SK-N-SH (cell line): ENCODE measurements around the gene AGBL5. TPM values are rescaled to one million over a fixed set of nuclear protein-coding genes. Genes with fewer than 3 reads are reported as not detected.

Experiments
- CTCF ChIA-PET: fragments of 300-600, 350-600 bp; formaldehyde crosslinking; extraction: SDS; loops from one replicate; lab custom pipeline; 2021; lab: Yijun Ruan, JAX
- POLR2A ChIA-PET: fragments of 350-600 bp; sonication (Branson Sonifier 250); formaldehyde crosslinking; extraction: SDS; loops from one replicate; lab custom pipeline; 2020; ENCODE audit warnings: antibody characterized with exemption, inconsistent platforms; lab: Yijun Ruan, JAX
- DNase-seq: peaks from one replicate; pipeline ENCODE4 v3.0.0; 2012
- H2AFZ ChIP-seq: fragments of 200-600 bp; sonication (generic); 2 replicates; pipeline ENCODE4 v1.8.1; 2016; ENCODE audit warnings: antibody characterized with exemption, mild to moderate bottlenecking, low read depth
- H3F3A ChIP-seq: fragments of 200-600 bp; sonication (generic); replicated peaks from 2 replicates; pipeline ENCODE3; 2016; ENCODE audit warnings: antibody characterized with exemption, mild to moderate bottlenecking; ENCODE audit not compliant: insufficient read depth
- H3K27ac ChIP-seq, 2 experiments: fragments of 200-500 bp in 1 of 2; fragments of 200-600 bp in 1 of 2; sonication (Bioruptor generic) in 1 of 2; sonication (generic), shearing (Covaris generic) in 1 of 2; 2 replicates each; pipeline versions ENCODE4 v1.5.1 to v1.6.1; 2014 to 2016; ENCODE audit warnings: low read depth in 2 of 2, inconsistent platforms in 1 of 2, low read length in 1 of 2, mild to moderate bottlenecking in 1 of 2, mixed read lengths in 1 of 2
- H3K27me3 ChIP-seq: fragments of 200-600 bp; sonication (generic), shearing (Covaris generic); 2 replicates; pipeline ENCODE4 v1.6.1; 2016; ENCODE audit warnings: mixed run types; ENCODE audit not compliant: insufficient read depth
- H3K36me3 ChIP-seq, 2 experiments: fragments of 200-500 bp in 1 of 2; fragments of 200-600 bp in 1 of 2; sonication (Bioruptor generic) in 1 of 2; sonication (generic) in 1 of 2; replicated peaks in 1 of 2; 2 replicates each; pipeline versions ENCODE3 to v1.5.1; 2014 to 2016; ENCODE audit warnings: low read length in 1 of 2, mild to moderate bottlenecking in 1 of 2; ENCODE audit not compliant: insufficient read depth in 2 of 2, control insufficient read depth in 1 of 2
- H3K4me1 ChIP-seq, 2 experiments: fragments of 200-500 bp in 1 of 2; fragments of 200-600 bp in 1 of 2; sonication (Bioruptor generic) in 1 of 2; sonication (generic), shearing (Covaris generic) in 1 of 2; 2 replicates each; pipeline versions ENCODE4 v1.5.1 to v1.6.1; 2014 to 2016; ENCODE audit warnings: low read depth in 1 of 2, low read length in 1 of 2, mixed run types in 1 of 2; ENCODE audit not compliant: insufficient read depth in 2 of 2, control insufficient read depth in 1 of 2
- H3K4me2 ChIP-seq: fragments of 200-600 bp; sonication (generic), shearing (Covaris generic); 2 replicates; pipeline ENCODE4 v1.6.1; 2017; ENCODE audit warnings: mixed run types
- H3K4me3 ChIP-seq, 2 experiments: fragments of 200-500 bp in 1 of 2; fragments of 200-600 bp in 1 of 2; sonication (Bioruptor generic) in 1 of 2; sonication (generic), shearing (Covaris generic) in 1 of 2; 2 replicates each; pipeline versions ENCODE4 v1.5.1 to v1.8.1; 2014 to 2016; ENCODE audit warnings: low read depth in 2 of 2, inconsistent platforms in 1 of 2, low read length in 1 of 2, mild to moderate bottlenecking in 1 of 2, mixed read lengths in 1 of 2, moderate library complexity in 1 of 2
- H3K79me2 ChIP-seq: fragments of 200-600 bp; sonication (generic); 2 replicates; pipeline ENCODE4 v1.8.1; 2017; ENCODE audit warnings: mild to moderate bottlenecking; ENCODE audit not compliant: insufficient read depth
- H3K9ac ChIP-seq: fragments of 200-600 bp; sonication (generic); 2 replicates; pipeline ENCODE4 v1.6.1; 2017; ENCODE audit warnings: mixed run types
- H3K9me2 ChIP-seq: fragments of 200-600 bp; sonication (generic); 2 replicates; pipeline ENCODE4 v1.6.1; 2017; ENCODE audit warnings: mixed run types
- H3K9me3 ChIP-seq: fragments of 200-600 bp; sonication (generic); 2 replicates; pipeline ENCODE4 v1.6.1; 2017; ENCODE audit warnings: mixed run types, mild to moderate bottlenecking, moderate library complexity
- H4K20me1 ChIP-seq: fragments of 200-600 bp; sonication (generic); 2 replicates; pipeline ENCODE4 v1.6.1; 2017; ENCODE audit warnings: mild to moderate bottlenecking, mixed run types; ENCODE audit not compliant: insufficient read depth
- ELF1 ChIP-seq: IDR thresholded peaks from 2 replicates; pipeline ENCODE4 v1.4.0; 2012
- EZH2phosphoT487 ChIP-seq: fragments of 200-600 bp; sonication (generic); IDR thresholded peaks from 2 replicates; pipeline ENCODE4 v1.6.1; 2017; ENCODE audit warnings: low read depth, mixed run types, mild to moderate bottlenecking, antibody characterized with exemption, moderate library complexity, borderline replicate concordance
- FOSL2 ChIP-seq: IDR thresholded peaks from 2 replicates; pipeline ENCODE4 v1.4.0; 2012; ENCODE audit warnings: low read depth, mild to moderate bottlenecking, moderate library complexity, borderline replicate concordance
- GABPA ChIP-seq: IDR thresholded peaks from 2 replicates; pipeline ENCODE4 v1.4.0; 2012; ENCODE audit warnings: low read depth, mild to moderate bottlenecking
- JUND ChIP-seq: IDR thresholded peaks from 2 replicates; pipeline ENCODE4 v1.4.0; 2012
- MXI1 ChIP-seq: IDR thresholded peaks from 2 replicates; pipeline ENCODE4 v1.6.1; 2012; ENCODE audit warnings: mild to moderate bottlenecking, low read depth, low read length, improper control_type of control experiment
- NRF1 ChIP-seq: IDR thresholded peaks from 2 replicates; pipeline ENCODE4 v1.6.1; 2012; ENCODE audit warnings: low read depth, mild to moderate bottlenecking, low read length
- RAD21 ChIP-seq: IDR thresholded peaks from 2 replicates; pipeline ENCODE4 v1.6.1; 2012; ENCODE audit warnings: mild to moderate bottlenecking, low read length
- RCOR1 ChIP-seq: fragments of 150-350 bp; IDR thresholded peaks from 2 replicates; pipeline ENCODE4 v1.6.1; 2017; ENCODE audit warnings: antibody characterized with exemption, low read length
- TAF1 ChIP-seq: IDR thresholded peaks from 2 replicates; pipeline ENCODE4 v1.6.1; 2012; ENCODE audit warnings: low read depth, mild to moderate bottlenecking, low read length, moderate library complexity, borderline replicate concordance
- YY1 ChIP-seq: IDR thresholded peaks from 2 replicates; pipeline ENCODE4 v1.4.0; 2012; ENCODE audit warnings: low read depth, mild to moderate bottlenecking
- WGBS: methylation state at CpG from one replicate; pipeline ENCODE4 v1.1.6; 2017; ENCODE audit warnings: low lambda C conversion rate; 5-methylcytosine and 5-hydroxymethylcytosine counted together
- polyA plus RNA-seq, 3 experiments: library from polyadenylated mRNA; depleted of rRNA; stranded (reverse); fragments of >200 nt; gene quantifications; 2 replicates each; pipeline ENCODE4 v1.2.3, GENCODE V29; 2012
- TF ChIP-seq, protein P1 (sequence below): fragments of 150-350 bp; IDR thresholded peaks from 2 replicates; pipeline ENCODE4 v1.6.1; 2016; ENCODE audit warnings: mild to moderate bottlenecking, low read depth, low read length

The AGBL5 gene
- polyA plus RNA-seq, 1 of the 3 experiments (the other 2 are of a cell fraction), result 45.5 TPM

DNA sequence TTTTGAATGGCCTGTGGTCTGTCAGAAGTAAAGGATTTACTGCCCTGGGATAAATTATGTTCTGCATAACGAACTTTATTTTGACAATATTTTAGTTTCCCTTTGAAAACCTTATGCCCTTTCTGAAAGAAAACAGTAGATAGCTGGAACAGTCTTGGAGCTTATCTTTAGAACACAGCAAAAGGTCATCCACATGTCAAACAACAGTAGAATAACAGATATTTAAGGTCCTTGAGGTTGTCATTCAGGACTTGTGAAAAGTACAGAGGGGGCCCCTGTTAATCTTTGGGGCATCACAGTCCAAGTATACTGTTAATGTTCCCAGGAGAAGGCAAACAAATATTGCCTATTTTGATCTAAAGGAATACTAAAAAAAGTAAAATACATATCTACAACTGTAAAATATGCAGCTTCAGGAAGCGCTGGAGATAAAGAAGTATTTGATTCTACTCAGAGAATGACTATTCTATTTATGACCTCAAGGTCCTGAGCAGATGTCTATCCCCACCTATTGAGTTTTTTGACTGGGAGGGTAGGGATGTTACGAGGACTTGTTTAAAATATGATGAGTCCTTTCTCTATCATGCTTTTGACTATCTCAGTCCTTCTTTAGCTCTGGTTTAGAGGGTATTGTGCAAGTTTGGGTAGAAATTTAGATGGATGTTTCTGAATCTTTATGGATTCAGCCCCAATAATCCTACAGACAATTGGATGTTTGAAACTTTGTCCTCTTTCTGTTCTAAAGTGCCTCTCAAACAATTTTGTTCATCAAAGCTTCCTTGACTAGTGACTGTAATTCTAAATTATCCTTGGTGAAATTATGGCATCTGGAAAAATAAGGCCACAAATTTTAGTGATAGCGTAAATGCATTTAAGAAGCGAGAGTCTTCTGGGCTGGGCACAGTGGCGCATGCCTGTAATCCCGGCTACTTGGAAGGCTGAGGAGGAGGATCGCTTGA is 43.8 kb upstream of the AGBL5 start:
- no peaks in the 10 kb centered on the region for H3F3A ChIP-seq
- TF ChIP-seq TAF1, result no peak
- no peak for TF ChIP-seq RCOR1
- no peak for TF ChIP-seq YY1
- no peak for TF ChIP-seq ELF1
- TF ChIP-seq RAD21, result no peak
- no peak for TF ChIP-seq FOSL2
- TF ChIP-seq, all 33 proteins: peak for 0
- ChIA-PET CTCF (interaction anchor here (1.1 to 33.3 kb wide), 7 partner anchors 10 to 65 kb away, joined by 3 to 1017 read pairs (median 3); partner anchors contain the start of gene MAPRE3), POLR2A (no interaction called here)
- H3K9me2 ChIP-seq, result no peaks in the 10 kb centered on the region
- no peaks in the 10 kb centered on the region for H4K20me1 ChIP-seq
- DNase-seq, result no peak
- no peak overlapping the region for H3K4me2 ChIP-seq
- no peaks in the 10 kb centered on the region for H3K27me3 ChIP-seq
- no peaks in the 10 kb centered on the region for H3K36me3 ChIP-seq
- H3K27ac ChIP-seq, result no peak overlapping the region
- peaks cover 0 to 7% of the 10 kb centered on the region in 2 experiments; a peak in 1 of 4 replicates for H3K4me1 ChIP-seq
- H3K9me3 ChIP-seq, result no peaks in the 10 kb centered on the region
- H2AFZ ChIP-seq, result no peak overlapping the region
- WGBS, result 83% methylated on average over 8 of the region's 8 CpGs
- no peak overlapping the region for H3K9ac ChIP-seq
- no peak overlapping the region for H3K4me3 ChIP-seq
- no peaks in the 10 kb centered on the region for H3K79me2 ChIP-seq

DNA sequence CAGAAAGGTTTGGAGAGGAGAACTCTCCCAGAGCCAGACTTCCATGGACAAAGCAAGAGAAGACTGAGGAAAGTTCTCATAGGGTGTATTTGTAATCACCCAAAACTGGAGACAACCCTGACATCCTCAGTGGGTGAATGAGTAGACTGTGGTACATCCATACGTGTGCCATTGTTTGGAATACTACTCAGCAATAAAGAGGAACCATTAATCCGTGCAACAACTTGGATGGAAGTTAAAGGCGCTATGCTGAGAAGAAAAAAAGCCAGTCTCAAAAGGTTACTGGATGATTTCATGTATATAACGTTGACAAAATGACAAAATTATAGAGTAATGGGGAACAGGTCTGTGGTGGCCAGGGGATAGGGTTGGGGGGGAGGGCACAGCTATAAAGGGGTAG is 42.8 kb upstream of the AGBL5 start:
- H4K20me1 ChIP-seq, result no peaks in the 10 kb centered on the region
- 84% methylated on average over 4 of the region's 4 CpGs for WGBS
- no peak overlapping the region for H3K4me3 ChIP-seq
- H3K4me1 ChIP-seq, result peaks cover 0 to 6% of the 10 kb centered on the region in 2 experiments; a peak in 1 of 4 replicates
- H3K27me3 ChIP-seq, result no peaks in the 10 kb centered on the region
- POLR2A ChIA-PET, result no interaction called here
- TF ChIP-seq JUND, result no peak
- no peak for TF ChIP-seq MXI1
- no peak for TF ChIP-seq EZH2phosphoT487
- TF ChIP-seq, protein P1, sequence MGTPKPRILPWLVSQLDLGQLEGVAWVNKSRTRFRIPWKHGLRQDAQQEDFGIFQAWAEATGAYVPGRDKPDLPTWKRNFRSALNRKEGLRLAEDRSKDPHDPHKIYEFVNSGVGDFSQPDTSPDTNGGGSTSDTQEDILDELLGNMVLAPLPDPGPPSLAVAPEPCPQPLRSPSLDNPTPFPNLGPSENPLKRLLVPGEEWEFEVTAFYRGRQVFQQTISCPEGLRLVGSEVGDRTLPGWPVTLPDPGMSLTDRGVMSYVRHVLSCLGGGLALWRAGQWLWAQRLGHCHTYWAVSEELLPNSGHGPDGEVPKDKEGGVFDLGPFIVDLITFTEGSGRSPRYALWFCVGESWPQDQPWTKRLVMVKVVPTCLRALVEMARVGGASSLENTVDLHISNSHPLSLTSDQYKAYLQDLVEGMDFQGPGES, result no peak
- TF ChIP-seq FOSL2, result no peak
- TF ChIP-seq NRF1, result no peak
- no peak for TF ChIP-seq GABPA
- TF ChIP-seq RCOR1, result no peak
- TF ChIP-seq YY1, result no peak
- H3K4me2 ChIP-seq, result no peak overlapping the region
- DNase-seq, result no peak
- no peak overlapping the region for H3K9ac ChIP-seq
- CTCF ChIA-PET, result interaction anchor here (1.2 to 33.3 kb wide), 4 partner anchors 9 to 49 kb away, joined by 4 to 1017 read pairs (median 33); partner anchors contain the start of gene MAPRE3
- H3F3A ChIP-seq, result no peaks in the 10 kb centered on the region
- H3K27ac ChIP-seq, result no peak overlapping the region
- no peaks in the 10 kb centered on the region for H3K36me3 ChIP-seq
- H3K79me2 ChIP-seq, result no peaks in the 10 kb centered on the region
- no peak overlapping the region for H2AFZ ChIP-seq
- H3K9me2 ChIP-seq, result no peaks in the 10 kb centered on the region
- no peaks in the 10 kb centered on the region for H3K9me3 ChIP-seq
